HEK293 (cell line): ENCODE measurements around the gene CAPS.

ENCODE experiments used
- CTCF ChIA-PET: fragments of 350-600 bp; formaldehyde crosslinking; extraction: SDS; loops from one replicate; lab custom pipeline; 2021; ENCODE audit warnings: antibody characterized with exemption; lab: Yijun Ruan, JAX
- POLR2A ChIA-PET: fragments of 300-600 bp; formaldehyde crosslinking; extraction: SDS; loops from one replicate; lab custom pipeline; 2020; ENCODE audit warnings: antibody characterized with exemption, inconsistent platforms; lab: Yijun Ruan, JAX
- H3K27ac ChIP-seq: fragments of 200-500 bp; sonication (Bioruptor generic); 2 replicates; pipeline ENCODE4 v1.5.1; 2014; ENCODE audit warnings: low read depth, low read length, control low read depth, inconsistent platforms; ENCODE audit errors: extremely low read depth
- H3K36me3 ChIP-seq, 2 experiments: fragments of 200-500 bp in 1 of 2; sonication (Bioruptor generic) in 1 of 2; 1 replicate in 1 of 2; 2 replicates in 1 of 2; pipeline ENCODE4 v1.5.1; 2014 to 2017; ENCODE audit warnings: inconsistent platforms in 2 of 2, low read length in 2 of 2; ENCODE audit not compliant: control insufficient read depth in 2 of 2, insufficient read depth in 1 of 2
- H3K4me1 ChIP-seq: fragments of 200-500 bp; sonication (Bioruptor generic); 2 replicates; pipeline ENCODE4 v1.5.1; 2014; ENCODE audit warnings: mild to moderate bottlenecking, low read length, inconsistent platforms; ENCODE audit not compliant: control insufficient read depth, insufficient read depth
- H3K4me3 ChIP-seq: 2 replicates; pipeline ENCODE4 v1.5.1; 2011; ENCODE audit warnings: low read depth, mild to moderate bottlenecking, control low read depth, low read length, moderate library complexity
- H3K9me3 ChIP-seq: fragments of 200-500 bp; sonication (Bioruptor generic); 2 replicates; pipeline ENCODE4 v1.5.1; 2014; ENCODE audit warnings: low read depth, low read length, inconsistent platforms; ENCODE audit not compliant: control insufficient read depth, insufficient read depth
- BCL11A ChIP-seq: fragments of 450-650 bp; formaldehyde crosslinking; IDR thresholded peaks from 2 replicates; pipeline ENCODE4 v1.5.1; 2016; ENCODE audit warnings: low read depth, missing biosample characterization, missing genetic modification characterization
- EGR2 ChIP-seq: fragments of 450-650 bp; formaldehyde crosslinking; IDR thresholded peaks from 2 replicates; pipeline ENCODE4 v1.5.1; 2016; ENCODE audit warnings: low read depth, missing biosample characterization, missing genetic modification characterization
- KLF9 ChIP-seq: fragments of 450-650 bp; formaldehyde crosslinking; IDR thresholded peaks from 2 replicates; pipeline ENCODE4 v1.5.1; 2016; ENCODE audit warnings: missing biosample characterization, missing genetic modification characterization, low read depth
- ZBTB7A ChIP-seq: fragments of 450-650 bp; formaldehyde crosslinking; IDR thresholded peaks from 2 replicates; pipeline ENCODE4 v1.5.1; 2016; ENCODE audit warnings: low read depth, missing biosample characterization, missing genetic modification characterization
- ZNF121 ChIP-seq: fragments of 450-650 bp; formaldehyde crosslinking; IDR thresholded peaks from 2 replicates; pipeline ENCODE4 v1.5.1; 2016; ENCODE audit warnings: missing biosample characterization, missing genetic modification characterization
- ZNF223 ChIP-seq: fragments of 450-650 bp; formaldehyde crosslinking; IDR thresholded peaks from 2 replicates; pipeline ENCODE4 v1.5.1; 2016; ENCODE audit warnings: missing biosample characterization, missing genetic modification characterization
- ZNF555 ChIP-seq: fragments of 450-650 bp; formaldehyde crosslinking; conservative IDR thresholded peaks from 2 replicates; pipeline ENCODE4 v1.5.1; 2017; ENCODE audit warnings: missing biosample characterization, mild to moderate bottlenecking, missing genetic modification characterization, inconsistent platforms
- ZNF561 ChIP-seq: fragments of 450-650 bp; IDR thresholded peaks from 2 replicates; pipeline ENCODE4 v1.5.1; 2018; ENCODE audit warnings: missing biosample characterization, missing genetic modification characterization, borderline replicate concordance
- ZNF707 ChIP-seq: fragments of 450-650 bp; formaldehyde crosslinking; IDR thresholded peaks from 2 replicates; pipeline ENCODE4 v1.5.1; 2016; ENCODE audit warnings: missing biosample characterization, missing genetic modification characterization
- TF ChIP-seq, protein P1 (sequence below): fragments of 450-650 bp; formaldehyde crosslinking; IDR thresholded peaks from 2 replicates; pipeline ENCODE4 v1.5.1; 2017; ENCODE audit warnings: missing biosample characterization, missing genetic modification characterization
- TF ChIP-seq, protein P2 (sequence below): fragments of 450-650 bp; formaldehyde crosslinking; IDR thresholded peaks from 2 replicates; pipeline ENCODE4 v1.5.1; 2016; ENCODE audit warnings: missing biosample characterization, missing genetic modification characterization
- TF ChIP-seq, protein P3 (sequence below): fragments of 450-650 bp; formaldehyde crosslinking; IDR thresholded peaks from 2 replicates; pipeline ENCODE4 v1.5.1; 2016; ENCODE audit warnings: missing biosample characterization, missing genetic modification characterization

The CAPS gene

DNA sequence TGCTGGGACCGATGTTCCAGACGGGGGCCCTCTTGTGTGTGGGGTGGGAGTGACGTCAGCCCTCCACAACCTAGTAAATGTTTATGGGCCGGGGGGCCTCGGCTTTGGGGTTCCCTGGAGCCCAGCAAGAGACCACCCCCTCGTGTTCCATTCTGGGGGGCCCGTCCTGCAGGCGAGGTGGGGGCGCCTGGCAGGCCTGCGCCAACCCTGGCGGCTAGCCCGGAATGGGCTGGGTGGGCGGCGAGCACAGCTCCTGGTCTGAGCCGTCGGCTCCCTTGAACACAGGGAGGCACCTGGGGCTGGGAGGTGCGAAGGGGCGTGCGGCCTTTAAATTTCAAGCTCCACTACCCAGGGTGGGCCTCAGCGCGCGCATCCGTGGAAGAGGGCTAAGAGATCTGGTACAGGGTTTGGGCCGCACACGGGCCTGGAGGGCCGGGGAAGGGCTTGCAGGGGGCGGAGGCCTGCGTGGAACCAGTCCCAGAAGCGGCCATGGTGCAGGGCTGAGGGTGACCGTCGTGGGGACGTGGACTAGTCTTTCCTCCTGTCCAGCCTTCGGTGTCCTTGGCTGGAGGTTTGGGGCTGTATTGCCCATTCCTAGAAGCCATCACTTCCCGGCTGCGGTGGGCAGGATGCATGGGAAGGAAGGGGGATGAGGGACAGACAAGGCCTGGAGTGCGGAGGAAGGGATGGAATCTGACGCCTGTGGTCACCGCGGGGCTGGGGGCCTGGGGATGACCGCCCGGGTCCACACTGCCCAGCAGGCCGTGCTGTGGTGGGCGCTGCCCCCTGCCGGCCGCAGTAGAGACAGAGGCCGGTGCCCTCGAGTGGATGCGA is 21.9 kb upstream of the CAPS start (continued):
- TF ChIP-seq, protein P1, sequence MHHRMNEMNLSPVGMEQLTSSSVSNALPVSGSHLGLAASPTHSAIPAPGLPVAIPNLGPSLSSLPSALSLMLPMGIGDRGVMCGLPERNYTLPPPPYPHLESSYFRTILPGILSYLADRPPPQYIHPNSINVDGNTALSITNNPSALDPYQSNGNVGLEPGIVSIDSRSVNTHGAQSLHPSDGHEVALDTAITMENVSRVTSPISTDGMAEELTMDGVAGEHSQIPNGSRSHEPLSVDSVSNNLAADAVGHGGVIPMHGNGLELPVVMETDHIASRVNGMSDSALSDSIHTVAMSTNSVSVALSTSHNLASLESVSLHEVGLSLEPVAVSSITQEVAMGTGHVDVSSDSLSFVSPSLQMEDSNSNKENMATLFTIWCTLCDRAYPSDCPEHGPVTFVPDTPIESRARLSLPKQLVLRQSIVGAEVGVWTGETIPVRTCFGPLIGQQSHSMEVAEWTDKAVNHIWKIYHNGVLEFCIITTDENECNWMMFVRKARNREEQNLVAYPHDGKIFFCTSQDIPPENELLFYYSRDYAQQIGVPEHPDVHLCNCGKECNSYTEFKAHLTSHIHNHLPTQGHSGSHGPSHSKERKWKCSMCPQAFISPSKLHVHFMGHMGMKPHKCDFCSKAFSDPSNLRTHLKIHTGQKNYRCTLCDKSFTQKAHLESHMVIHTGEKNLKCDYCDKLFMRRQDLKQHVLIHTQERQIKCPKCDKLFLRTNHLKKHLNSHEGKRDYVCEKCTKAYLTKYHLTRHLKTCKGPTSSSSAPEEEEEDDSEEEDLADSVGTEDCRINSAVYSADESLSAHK (tag by site-specific recombination), result no peak
- TF ChIP-seq BCL11A (tag by site-specific recombination), result no peak
- TF ChIP-seq, protein P2, sequence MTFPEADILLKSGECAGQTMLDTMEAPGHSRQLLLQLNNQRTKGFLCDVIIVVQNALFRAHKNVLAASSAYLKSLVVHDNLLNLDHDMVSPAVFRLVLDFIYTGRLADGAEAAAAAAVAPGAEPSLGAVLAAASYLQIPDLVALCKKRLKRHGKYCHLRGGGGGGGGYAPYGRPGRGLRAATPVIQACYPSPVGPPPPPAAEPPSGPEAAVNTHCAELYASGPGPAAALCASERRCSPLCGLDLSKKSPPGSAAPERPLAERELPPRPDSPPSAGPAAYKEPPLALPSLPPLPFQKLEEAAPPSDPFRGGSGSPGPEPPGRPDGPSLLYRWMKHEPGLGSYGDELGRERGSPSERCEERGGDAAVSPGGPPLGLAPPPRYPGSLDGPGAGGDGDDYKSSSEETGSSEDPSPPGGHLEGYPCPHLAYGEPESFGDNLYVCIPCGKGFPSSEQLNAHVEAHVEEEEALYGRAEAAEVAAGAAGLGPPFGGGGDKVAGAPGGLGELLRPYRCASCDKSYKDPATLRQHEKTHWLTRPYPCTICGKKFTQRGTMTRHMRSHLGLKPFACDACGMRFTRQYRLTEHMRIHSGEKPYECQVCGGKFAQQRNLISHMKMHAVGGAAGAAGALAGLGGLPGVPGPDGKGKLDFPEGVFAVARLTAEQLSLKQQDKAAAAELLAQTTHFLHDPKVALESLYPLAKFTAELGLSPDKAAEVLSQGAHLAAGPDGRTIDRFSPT (tag by site-specific recombination), result no peak
- TF ChIP-seq, protein P3, sequence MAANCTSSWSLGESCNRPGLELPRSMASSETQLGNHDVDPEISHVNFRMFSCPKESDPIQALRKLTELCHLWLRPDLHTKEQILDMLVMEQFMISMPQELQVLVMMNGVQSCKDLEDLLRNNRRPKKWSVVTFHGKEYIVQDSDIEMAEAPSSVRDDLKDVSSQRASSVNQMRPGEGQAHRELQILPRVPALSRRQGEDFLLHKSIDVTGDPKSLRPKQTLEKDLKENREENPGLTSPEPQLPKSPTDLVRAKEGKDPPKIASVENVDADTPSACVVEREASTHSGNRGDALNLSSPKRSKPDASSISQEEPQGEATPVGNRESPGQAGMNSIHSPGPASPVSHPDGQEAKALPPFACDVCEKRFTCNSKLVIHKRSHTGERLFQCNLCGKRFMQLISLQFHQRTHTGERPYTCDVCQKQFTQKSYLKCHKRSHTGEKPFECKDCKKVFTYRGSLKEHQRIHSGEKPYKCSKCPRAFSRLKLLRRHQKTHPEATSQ (tag by site-specific recombination), result no peak
- no peak for TF ChIP-seq ZNF555 (tag by site-specific recombination)
- 0 out of 2 replicates have a peak, but pooled peaks have one; percentile 32 for TF ChIP-seq ZNF561 (tag by site-specific recombination)
- no peak for TF ChIP-seq ZNF707 (tag by site-specific recombination)

DNA sequence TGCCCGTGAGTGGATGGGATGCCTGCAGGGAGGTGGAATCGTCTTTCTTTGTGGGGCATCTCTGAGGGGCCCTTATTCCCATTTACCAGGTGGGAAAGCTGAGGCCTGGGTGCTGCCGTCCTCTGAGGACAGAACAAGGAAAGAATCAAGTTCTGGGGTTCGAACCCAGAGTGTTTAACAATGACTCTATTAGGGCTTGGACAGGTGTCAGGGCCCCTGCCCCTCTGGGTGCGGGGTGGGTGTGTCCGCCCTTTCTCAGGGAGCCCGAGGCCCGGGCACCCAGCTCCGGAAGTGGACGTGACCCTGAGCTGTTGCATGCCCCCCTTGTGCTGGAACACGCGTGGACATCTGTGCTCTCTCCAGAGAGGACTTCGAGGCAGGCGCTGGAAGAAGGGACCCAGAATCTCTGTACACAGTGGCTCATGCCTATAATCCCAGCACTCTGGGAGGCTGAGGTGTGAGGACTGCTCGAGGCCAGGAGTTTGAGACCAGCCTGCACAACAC is 21.2 kb upstream of the CAPS start:
- no peaks in the 10 kb centered on the region for H3K9me3 ChIP-seq
- no peak overlapping the region for H3K27ac ChIP-seq
- TF ChIP-seq ZNF223 (tag by site-specific recombination) (no peak), KLF9 (tag by site-specific recombination) (peak; percentile 66)
- CTCF ChIA-PET, result interaction anchor here (0.6 to 5.3 kb wide), 14 partner anchors 10 to 130 kb away, joined by 3 to 65 read pairs (median 4); partner anchors contain the start of genes NRTN and VMAC
- no peak overlapping the region for H3K4me3 ChIP-seq
- POLR2A ChIA-PET, result interaction anchor here (1.3 to 3.8 kb wide), 4 partner anchors 10 to 89 kb away, joined by 7 to 25 read pairs (median 14); partner anchors contain the start of genes NDUFA11, NRTN and VMAC
- H3K36me3 ChIP-seq, result peaks cover 0 to 27% of the 10 kb centered on the region in 2 experiments; a peak in 1 of 3 replicates
- no peaks in the 10 kb centered on the region; the same call in 1 of the 2 replicates for H3K4me1 ChIP-seq

DNA sequence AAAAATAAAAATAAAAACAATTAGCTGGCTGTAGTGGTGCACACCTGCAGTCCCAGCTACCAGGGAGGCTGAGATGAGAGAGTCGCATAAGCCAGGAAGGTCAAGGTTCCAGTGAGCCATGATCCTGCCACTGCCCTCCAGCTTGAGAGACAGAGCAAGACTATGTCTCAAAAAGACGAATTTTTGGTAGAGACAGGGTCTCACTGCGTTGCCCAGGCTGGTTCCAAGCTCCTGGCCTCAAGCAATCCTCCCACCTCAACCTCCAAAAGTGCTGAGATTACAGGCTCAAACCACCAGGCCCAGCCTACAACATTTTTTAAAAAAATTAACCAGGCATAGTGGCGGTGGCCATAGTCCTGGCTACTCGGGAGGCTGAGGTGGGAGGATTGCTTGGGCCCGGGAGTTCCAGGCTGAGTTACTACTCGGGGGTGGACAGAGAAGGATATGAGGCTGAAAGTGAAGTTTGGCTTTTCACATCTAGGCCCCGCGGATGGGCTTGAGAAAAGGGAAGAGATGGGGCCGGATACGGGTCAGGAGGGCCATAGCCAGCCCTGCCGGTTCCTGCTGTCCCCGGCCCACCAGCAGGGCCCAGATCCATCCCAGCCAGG is 20.7 kb upstream of the CAPS start:
- TF ChIP-seq EGR2 (0 out of 2 replicates have a peak, but pooled peaks have one; percentile 21), ZBTB7A (tag by site-specific recombination) (no peak), ZNF121 (peak; percentile 79)
- Histone ChIP-seq H3K4me1 (no peaks in the 10 kb centered on the region; the same call in 1 of the 2 replicates), H3K4me3 (no peak overlapping the region), H3K36me3 (peaks cover 0 to 30% of the 10 kb centered on the region in 2 experiments; a peak in 2 of 3 replicates), H3K9me3 (no peaks in the 10 kb centered on the region), H3K27ac (no peak overlapping the region)
- ChIA-PET CTCF (interaction anchor here (0.5 to 5.3 kb wide), 15 partner anchors 9 to 129 kb away, joined by 3 to 65 read pairs (median 3); partner anchors contain the start of genes NRTN and VMAC), POLR2A (interaction anchor here (1.3 to 3.8 kb wide), 3 partner anchors 10 to 89 kb away, joined by 7 to 25 read pairs (median 10); partner anchors contain the start of genes NDUFA11, NRTN and VMAC)
